DOHH2 (cell line): Measurements from ENCODE around the gene BRCA1.

Experiments
- EZH2phosphoT487 ChIP-seq: fragments of 200-600 bp; sonication (generic); IDR thresholded peaks from 2 replicates; pipeline ENCODE4 v1.6.1; 2017; ENCODE audit warnings: borderline replicate concordance, mild to moderate bottlenecking, antibody characterized with exemption, low read length, moderate library complexity, mixed read lengths
- TF ChIP-seq, protein P1 (sequence below): fragments of 200-600 bp; sonication (generic); IDR thresholded peaks from one replicate; pipeline ENCODE4 v1.5.1; 2014; ENCODE audit warnings: antibody characterized with exemption, mild to moderate bottlenecking, low read depth, low read length; ENCODE audit not compliant: poor library complexity, severe bottlenecking

DNA sequence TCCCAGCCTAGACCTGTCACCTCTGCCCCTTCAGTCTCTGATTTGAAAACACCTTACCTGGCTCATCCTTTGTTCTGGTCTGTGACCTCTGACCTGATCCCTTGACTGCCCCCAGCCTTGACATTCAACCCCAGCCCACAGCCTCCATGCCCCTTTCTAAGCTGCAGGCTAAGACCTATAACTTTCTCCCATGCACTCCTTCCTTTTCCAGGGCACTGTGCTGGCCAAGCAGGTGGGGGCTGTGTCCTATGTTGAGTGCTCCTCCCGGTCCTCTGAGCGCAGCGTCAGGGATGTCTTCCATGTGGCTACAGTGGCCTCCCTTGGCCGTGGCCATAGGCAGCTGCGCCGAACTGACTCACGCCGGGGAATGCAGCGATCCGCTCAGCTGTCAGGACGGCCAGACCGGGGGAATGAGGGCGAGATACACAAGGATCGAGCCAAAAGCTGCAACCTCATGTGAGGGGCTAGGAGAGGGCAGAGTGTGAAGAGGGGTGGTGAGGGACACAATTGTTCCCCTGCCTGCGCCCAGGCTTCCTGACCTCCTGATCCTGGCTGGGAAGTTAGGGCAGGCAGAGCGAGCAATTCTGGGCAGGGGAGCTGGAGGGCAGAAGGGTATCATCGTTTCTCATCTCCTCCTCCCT is 96.8 kb downstream of the BRCA1 start:
- TF ChIP-seq, protein P1, sequence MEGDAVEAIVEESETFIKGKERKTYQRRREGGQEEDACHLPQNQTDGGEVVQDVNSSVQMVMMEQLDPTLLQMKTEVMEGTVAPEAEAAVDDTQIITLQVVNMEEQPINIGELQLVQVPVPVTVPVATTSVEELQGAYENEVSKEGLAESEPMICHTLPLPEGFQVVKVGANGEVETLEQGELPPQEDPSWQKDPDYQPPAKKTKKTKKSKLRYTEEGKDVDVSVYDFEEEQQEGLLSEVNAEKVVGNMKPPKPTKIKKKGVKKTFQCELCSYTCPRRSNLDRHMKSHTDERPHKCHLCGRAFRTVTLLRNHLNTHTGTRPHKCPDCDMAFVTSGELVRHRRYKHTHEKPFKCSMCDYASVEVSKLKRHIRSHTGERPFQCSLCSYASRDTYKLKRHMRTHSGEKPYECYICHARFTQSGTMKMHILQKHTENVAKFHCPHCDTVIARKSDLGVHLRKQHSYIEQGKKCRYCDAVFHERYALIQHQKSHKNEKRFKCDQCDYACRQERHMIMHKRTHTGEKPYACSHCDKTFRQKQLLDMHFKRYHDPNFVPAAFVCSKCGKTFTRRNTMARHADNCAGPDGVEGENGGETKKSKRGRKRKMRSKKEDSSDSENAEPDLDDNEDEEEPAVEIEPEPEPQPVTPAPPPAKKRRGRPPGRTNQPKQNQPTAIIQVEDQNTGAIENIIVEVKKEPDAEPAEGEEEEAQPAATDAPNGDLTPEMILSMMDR, result no peak
- no peak for TF ChIP-seq EZH2phosphoT487
